CD14-positive monocyte (primary cell): ENCODE measurements around the gene VPS18. TPM values are rescaled to one million over a fixed set of nuclear protein-coding genes. Genes with fewer than 3 reads are reported as not detected.

Experiments
- DNase-seq, 3 donors: peaks; one replicate each; pipeline ENCODE4 v3.0.0-alpha.2; 2011 to 2022
- H2AFZ ChIP-seq: 2 replicates; pipeline ENCODE4 v1.6.0; 2012; ENCODE audit warnings: mild to moderate bottlenecking, low read depth, low read length, inconsistent platforms; ENCODE audit not compliant: insufficient read depth, poor library complexity, severe bottlenecking
- H3K27ac ChIP-seq, 2 donors: 1 replicate in 1 of 2; 2 replicates in 1 of 2; pipeline ENCODE4 v1.5.1; 2012 to 2013; ENCODE audit warnings: low read length in 2 of 2, control low read depth in 1 of 2, inconsistent platforms in 1 of 2, low read depth in 1 of 2, mild to moderate bottlenecking in 1 of 2
- H3K27me3 ChIP-seq, 2 donors: one replicate each; pipeline versions ENCODE4 v1.6.0 to v1.6.1; 2011 to 2013; ENCODE audit warnings: low read length in 2 of 2; ENCODE audit not compliant: control insufficient read depth in 2 of 2, insufficient read depth in 2 of 2
- H3K36me3 ChIP-seq, 2 donors: replicated peaks in 1 of 2; 1 replicate in 1 of 2; 2 replicates in 1 of 2; pipeline versions ENCODE4 v1.5.1 to v1.6.1; 2012 to 2013; ENCODE audit warnings: low read length in 2 of 2, control low read depth in 1 of 2, inconsistent platforms in 1 of 2, mild to moderate bottlenecking in 1 of 2; ENCODE audit not compliant: insufficient read depth in 2 of 2, control insufficient read depth in 1 of 2
- H3K4me1 ChIP-seq, 2 donors: 1 replicate in 1 of 2; 2 replicates in 1 of 2; pipeline versions ENCODE4 v1.5.1 to v1.6.1; 2012 to 2013; ENCODE audit warnings: low read length in 2 of 2, control low read depth in 1 of 2, inconsistent platforms in 1 of 2, mild to moderate bottlenecking in 1 of 2, moderate library complexity in 1 of 2; ENCODE audit not compliant: insufficient read depth in 2 of 2, control insufficient read depth in 1 of 2
- H3K4me2 ChIP-seq: replicated peaks from 2 replicates; pipeline ENCODE3; 2012; ENCODE audit warnings: low read length, moderate library complexity, mild to moderate bottlenecking; ENCODE audit not compliant: poor library complexity, severe bottlenecking; ENCODE audit errors: extremely low read depth
- H3K4me3 ChIP-seq, 3 experiments: fragments of 200-600 bp in 1 of 3; sonication (generic) in 1 of 3; replicated peaks in 1 of 3; 1 replicate in 2 of 3; 2 replicates in 1 of 3; pipeline ENCODE4 v1.5.1; 2011 to 2013; ENCODE audit warnings: low read length in 3 of 3, mild to moderate bottlenecking in 3 of 3, control low read depth in 2 of 3, low read depth in 2 of 3, inconsistent platforms in 1 of 3, moderate library complexity in 1 of 3
- H3K79me2 ChIP-seq: 2 replicates; pipeline ENCODE4 v1.6.0; 2012; ENCODE audit warnings: mild to moderate bottlenecking, control low read depth, inconsistent platforms, low read length, moderate library complexity; ENCODE audit not compliant: insufficient read depth
- H3K9ac ChIP-seq: 2 replicates; pipeline ENCODE4 v1.6.0; 2017; ENCODE audit warnings: low read length, mild to moderate bottlenecking; ENCODE audit not compliant: insufficient read depth, poor library complexity, severe bottlenecking
- H3K9me3 ChIP-seq, 2 donors: replicated peaks in 1 of 2; 1 replicate in 1 of 2; 2 replicates in 1 of 2; pipeline versions ENCODE4 v1.5.1 to v1.6.1; 2012 to 2013; ENCODE audit warnings: low read length in 2 of 2, control low read depth in 1 of 2; ENCODE audit not compliant: control insufficient read depth in 1 of 2, insufficient read depth in 1 of 2
- H4K20me1 ChIP-seq: 2 replicates; pipeline ENCODE4 v1.6.0; 2012; ENCODE audit warnings: mild to moderate bottlenecking, low read length, control low read depth, moderate library complexity; ENCODE audit not compliant: insufficient read depth
- H3K27ac Mint-ChIP-seq, 7 donors: one replicate each; pipeline ENCODE4 v1.8.0; 2020; ENCODE audit warnings: mild to moderate bottlenecking in 7 of 7, mixed read lengths in 7 of 7, moderate library complexity in 6 of 7, inconsistent platforms in 2 of 7
- H3K27me3 Mint-ChIP-seq, 3 donors: one replicate each; pipeline ENCODE4 v1.8.0; 2021 to 2022; ENCODE audit warnings: low read depth in 3 of 3, mild to moderate bottlenecking in 3 of 3, mixed read lengths in 3 of 3, moderate library complexity in 3 of 3, inconsistent platforms in 1 of 3
- H3K36me3 Mint-ChIP-seq, 2 donors: one replicate each; pipeline ENCODE4 v1.8.0; 2020; ENCODE audit warnings: mixed read lengths in 2 of 2, inconsistent platforms in 1 of 2, mild to moderate bottlenecking in 1 of 2
- H3K4me1 Mint-ChIP-seq: one replicate; pipeline ENCODE4 v1.8.0; 2020; ENCODE audit warnings: mild to moderate bottlenecking, mixed read lengths
- H3K4me3 Mint-ChIP-seq, 2 donors: one replicate each; pipeline ENCODE4 v1.8.0; 2020; ENCODE audit warnings: mild to moderate bottlenecking in 2 of 2, mixed read lengths in 2 of 2, moderate library complexity in 1 of 2
- H3K9me3 Mint-ChIP-seq, 7 donors: one replicate each; pipeline ENCODE4 v1.8.0; 2020 to 2022; ENCODE audit warnings: mixed read lengths in 7 of 7, mild to moderate bottlenecking in 6 of 7, moderate library complexity in 6 of 7, inconsistent platforms in 2 of 7
- WGBS: methylation state at CpG from one replicate; pipeline ENCODE4 v1.1.5; 2013; ENCODE audit warnings: missing lambda C conversion rate; ENCODE audit not compliant: insufficient coverage; 5-methylcytosine and 5-hydroxymethylcytosine counted together
- intact Hi-C, 2 donors: fragments of 100-400 bp; cut with micrococcal nuclease; formaldehyde crosslinking; loops; one replicate each; pipeline versions ENCODE4 v1.15.0 to v1.15.1; 2023
- polyA plus RNA-seq, 3 donors: library from polyadenylated mRNA; depleted of rRNA in 1 of 3; unstranded in 2 of 3; stranded (reverse) in 1 of 3; fragments of 300-500 nt in 2 of 3; fragments of >200 nt in 1 of 3; fragmentation: Illumina TruSeq in 2 of 3; gene quantifications; 1 replicate in 2 of 3; 2 replicates in 1 of 3; pipeline ENCODE4 v1.2.3, GENCODE V29; 2012 to 2021
- TF ChIP-seq, protein P1 (sequence below): fragments of 200-600 bp; IDR thresholded peaks from one replicate; pipeline ENCODE4 v1.8.0; 2022; ENCODE audit warnings: antibody characterized with exemption, mild to moderate bottlenecking

The VPS18 gene
- polyA plus RNA-seq, 3 donors, result 12.1 to 22.8 (median 21.8) TPM

- Histone ChIP-seq H4K20me1 (peaks cover 12% of the 10 kb centered on the region), H3K27ac (peak overlapping the region; percentile 15 to 72), H3K36me3 (peaks cover 38 to 53% of the 10 kb centered on the region in 2 donors), H3K9ac (peak overlapping the region; percentile 13), H3K9me3 (no peaks in the 10 kb centered on the region), H2AFZ (peak overlapping the region; percentile 71), H3K4me1 (peaks cover 33 to 45% of the 10 kb centered on the region in 2 donors), H3K4me3 (no peak overlapping the region), H3K79me2 (no peaks in the 10 kb centered on the region), H3K27me3 (no peaks in the 10 kb centered on the region), H3K4me2 (no peak overlapping the region)
- H3K4me1 Mint-ChIP-seq, result peaks cover 37% of the 10 kb centered on the region
- intact Hi-C loops, result loop anchor here in 1 of 2 donors (2.0 kb wide), 1 partner anchor 166 kb away; no protein-coding TSS in a partner anchor
- DNase-seq, result no peak
- H3K27ac Mint-ChIP-seq, result peak overlapping the region in 3 of 7 donors; percentile 28 to 73 (median 65)
- H3K27me3 Mint-ChIP-seq, result peaks cover 4 to 8% (median 4%) of the 10 kb centered on the region in 3 donors
- peaks cover 0 to 3% (median 0%) of the 10 kb centered on the region in 7 donors for H3K9me3 Mint-ChIP-seq
- H3K36me3 Mint-ChIP-seq, result peaks cover 35 to 63% of the 10 kb centered on the region in 2 donors
- no peak overlapping the region for H3K4me3 Mint-ChIP-seq
- TF ChIP-seq, protein P1, sequence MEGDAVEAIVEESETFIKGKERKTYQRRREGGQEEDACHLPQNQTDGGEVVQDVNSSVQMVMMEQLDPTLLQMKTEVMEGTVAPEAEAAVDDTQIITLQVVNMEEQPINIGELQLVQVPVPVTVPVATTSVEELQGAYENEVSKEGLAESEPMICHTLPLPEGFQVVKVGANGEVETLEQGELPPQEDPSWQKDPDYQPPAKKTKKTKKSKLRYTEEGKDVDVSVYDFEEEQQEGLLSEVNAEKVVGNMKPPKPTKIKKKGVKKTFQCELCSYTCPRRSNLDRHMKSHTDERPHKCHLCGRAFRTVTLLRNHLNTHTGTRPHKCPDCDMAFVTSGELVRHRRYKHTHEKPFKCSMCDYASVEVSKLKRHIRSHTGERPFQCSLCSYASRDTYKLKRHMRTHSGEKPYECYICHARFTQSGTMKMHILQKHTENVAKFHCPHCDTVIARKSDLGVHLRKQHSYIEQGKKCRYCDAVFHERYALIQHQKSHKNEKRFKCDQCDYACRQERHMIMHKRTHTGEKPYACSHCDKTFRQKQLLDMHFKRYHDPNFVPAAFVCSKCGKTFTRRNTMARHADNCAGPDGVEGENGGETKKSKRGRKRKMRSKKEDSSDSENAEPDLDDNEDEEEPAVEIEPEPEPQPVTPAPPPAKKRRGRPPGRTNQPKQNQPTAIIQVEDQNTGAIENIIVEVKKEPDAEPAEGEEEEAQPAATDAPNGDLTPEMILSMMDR, result no peak
- 97% methylated on average over 6 of the region's 8 CpGs for WGBS
Measured at GRCh38 chr15:40856746-40857145, 37.5 kb upstream of the VPS18 start.

DNA sequence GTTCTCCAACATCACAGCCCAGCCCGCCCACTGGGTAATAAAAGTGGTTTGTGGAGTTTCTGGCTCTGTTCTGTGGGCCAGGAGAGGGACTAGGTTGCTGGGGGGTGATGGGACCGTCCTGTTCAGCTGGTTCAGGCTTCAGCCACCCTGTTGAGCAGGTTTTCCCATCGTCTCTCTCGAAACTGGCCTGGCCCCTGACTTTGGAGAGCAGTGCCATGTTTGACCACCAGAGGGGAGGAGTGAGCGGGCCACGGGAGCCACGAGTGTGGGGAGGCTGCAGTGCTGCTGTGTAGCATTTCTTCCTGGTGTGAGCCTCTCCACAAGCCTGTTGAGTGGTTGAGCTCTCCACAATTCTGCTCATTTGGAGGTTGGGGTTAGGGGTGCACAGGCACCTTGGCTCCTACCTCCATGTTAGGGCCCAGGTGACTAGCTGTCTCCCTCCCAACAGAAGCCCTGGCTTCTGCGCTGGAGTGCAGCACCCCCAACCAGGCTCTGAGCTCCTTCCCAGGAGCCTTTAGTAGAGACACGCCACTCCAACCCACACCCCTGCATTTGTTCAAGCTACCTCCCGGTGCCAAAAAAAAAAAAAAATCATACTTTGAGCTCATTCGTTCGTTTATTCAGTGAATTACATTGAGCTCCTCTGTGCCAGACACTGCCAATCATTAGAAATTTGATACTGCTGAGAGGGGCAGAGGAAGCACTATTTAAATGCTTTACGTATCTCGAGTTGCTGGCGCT is 36.5 kb upstream of the VPS18 start:
- H2AFZ ChIP-seq, result peak overlapping the region; percentile 71
- Mint-ChIP-seq H3K27me3 (peaks cover 4 to 8% (median 4%) of the 10 kb centered on the region in 3 donors), H3K4me3 (no peak overlapping the region), H3K9me3 (peaks cover 0 to 3% (median 0%) of the 10 kb centered on the region in 7 donors), H3K4me1 (peaks cover 40% of the 10 kb centered on the region), H3K27ac (peak overlapping the region in 5 of 7 donors; percentile 11 to 73 (median 66)), H3K36me3 (peaks cover 28 to 54% of the 10 kb centered on the region in 2 donors)
- H3K9ac ChIP-seq, result peak overlapping the region; percentile 13
- H3K4me2 ChIP-seq, result no peak overlapping the region
- no peaks in the 10 kb centered on the region for H3K9me3 ChIP-seq
- H3K79me2 ChIP-seq, result no peaks in the 10 kb centered on the region
- no peaks in the 10 kb centered on the region for H3K27me3 ChIP-seq
- H3K27ac ChIP-seq, result peak overlapping the region in 1 of 2 donors; percentile 72
- intact Hi-C loops, result loop anchor here in 1 of 2 donors (2.0 kb wide), 2 partner anchors 37 to 165 kb away; partner anchors contain the start of gene VPS18
- 50% methylated on average over 9 of the region's 15 CpGs for WGBS
- peak overlapping the region in 1 of 3 experiments; percentile 19 for H3K4me3 ChIP-seq
- TF ChIP-seq, protein P1, result peak; percentile 88
- peaks cover 6% of the 10 kb centered on the region for H4K20me1 ChIP-seq
- peak; percentile 60 to 68 (median 62) for DNase-seq
- H3K4me1 ChIP-seq, result peaks cover 35 to 49% of the 10 kb centered on the region in 2 donors
- peaks cover 35 to 43% of the 10 kb centered on the region in 2 donors for H3K36me3 ChIP-seq
